Neuron (in vitro differentiated cells): ENCODE data around the gene KRT84.

ENCODE experiments used
- H2AFZ ChIP-seq: one replicate; pipeline ENCODE4 v1.6.1; 2013; ENCODE audit warnings: low read depth, mild to moderate bottlenecking, inconsistent platforms, low read length, moderate library complexity
- H3K27me3 ChIP-seq: one replicate; pipeline ENCODE4 v1.6.1; 2013; ENCODE audit warnings: low read length; ENCODE audit not compliant: insufficient read depth
- H3K36me3 ChIP-seq: one replicate; pipeline ENCODE4 v1.6.1; 2013; ENCODE audit warnings: low read length; ENCODE audit not compliant: insufficient read depth
- H3K4me1 ChIP-seq: one replicate; pipeline ENCODE4 v1.6.1; 2013; ENCODE audit warnings: low read length; ENCODE audit not compliant: insufficient read depth
- H3K4me3 ChIP-seq: 2 replicates; pipeline ENCODE4 v1.5.1; 2013; ENCODE audit warnings: mild to moderate bottlenecking, low read length, moderate library complexity
- H3K9me3 ChIP-seq: one replicate; pipeline ENCODE4 v1.6.1; 2013; ENCODE audit warnings: low read length

KRT84 gene

DNA sequence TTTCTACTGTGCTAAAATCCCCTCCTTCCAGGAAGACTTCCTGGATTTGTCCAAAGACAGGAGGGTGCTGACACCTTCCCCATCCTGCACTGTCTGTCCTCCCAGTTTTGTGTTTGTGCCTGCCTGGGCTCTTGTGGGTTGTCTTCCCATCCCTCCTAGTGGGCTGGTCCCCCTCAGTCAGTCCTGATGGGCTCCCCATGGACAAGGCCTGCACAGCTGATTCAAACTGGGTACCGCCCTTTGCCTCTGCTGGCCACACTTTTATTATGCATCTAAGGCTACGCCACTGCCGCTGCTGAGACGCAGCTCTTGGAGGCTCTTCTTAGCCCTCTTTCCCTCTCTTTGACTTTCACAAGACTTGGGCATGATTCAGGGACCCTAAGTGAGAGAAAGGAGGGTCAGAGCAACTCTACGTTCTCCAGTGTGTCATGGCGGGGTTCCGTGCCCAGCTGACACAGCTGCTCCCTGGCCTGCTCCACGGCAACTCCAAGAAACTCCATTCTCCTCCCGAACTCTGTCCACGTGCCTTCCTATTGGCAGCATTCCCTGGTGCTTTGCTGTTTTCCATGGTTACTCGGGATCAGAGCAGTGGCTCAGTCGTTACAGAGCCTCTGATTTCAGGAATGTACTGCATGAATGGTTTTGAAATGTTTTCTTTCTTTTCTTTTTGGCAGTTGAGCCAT lies 14.4 kb downstream of the KRT84 start:
- Histone ChIP-seq H3K9me3 (no peaks in the 10 kb centered on the region), H2AFZ (no peak overlapping the region), H3K4me3 (no peak overlapping the region), H3K36me3 (no peaks in the 10 kb centered on the region), H3K27me3 (peaks cover 5% of the 10 kb centered on the region), H3K4me1 (no peaks in the 10 kb centered on the region)

DNA sequence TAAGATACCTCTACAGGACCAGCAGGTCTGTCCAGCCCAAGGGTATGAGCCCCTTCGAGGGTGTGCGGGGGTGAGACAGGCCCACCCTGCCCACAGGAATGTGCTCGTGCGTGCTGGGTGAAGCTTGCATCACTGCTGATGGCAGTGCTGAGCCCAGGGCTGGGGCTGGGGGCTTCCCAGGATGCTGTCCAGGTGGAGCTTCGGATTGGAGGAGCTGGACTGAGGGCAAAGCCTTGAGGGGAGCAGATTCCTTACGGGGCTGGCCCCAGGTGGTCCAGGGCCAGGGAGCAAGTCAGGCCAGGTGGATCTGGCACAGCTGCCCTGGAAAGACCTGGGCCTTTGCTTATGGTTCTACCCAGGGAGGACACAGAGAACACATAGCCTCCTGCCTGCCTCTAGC lies 15.6 kb downstream of the KRT84 start:
- Histone ChIP-seq H3K9me3 (no peaks in the 10 kb centered on the region), H3K4me1 (no peaks in the 10 kb centered on the region), H2AFZ (no peak overlapping the region), H3K27me3 (peaks cover 5% of the 10 kb centered on the region), H3K36me3 (no peaks in the 10 kb centered on the region), H3K4me3 (no peak overlapping the region)

- Histone ChIP-seq H3K36me3 (no peaks in the 10 kb centered on the region), H3K9me3 (no peaks in the 10 kb centered on the region), H3K4me1 (no peaks in the 10 kb centered on the region), H3K27me3 (peaks cover 5% of the 10 kb centered on the region), H3K4me3 (no peak overlapping the region), H2AFZ (no peak overlapping the region)
Measured at GRCh38 chr12:52369211-52369610, 16.2 kb downstream of the KRT84 start.

DNA sequence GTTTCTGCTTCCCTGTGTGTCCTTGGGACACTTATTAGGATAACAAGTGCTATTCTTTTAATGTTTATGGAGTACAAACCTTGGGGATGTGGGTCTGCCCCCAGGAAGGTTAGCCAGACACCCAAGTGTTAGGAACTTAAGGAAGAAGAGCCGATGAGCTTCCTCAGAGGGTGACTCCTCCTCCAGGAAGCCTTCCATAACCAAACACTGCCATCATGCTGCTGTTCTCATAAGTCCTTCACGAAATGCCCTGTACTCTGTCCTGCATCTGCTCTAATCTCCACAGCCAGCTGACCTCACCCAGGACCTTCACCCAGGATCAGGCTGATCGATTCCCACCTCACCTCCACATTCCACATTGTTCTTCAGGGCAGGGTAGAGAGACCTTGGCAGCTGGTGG lies 16.9 kb downstream of the KRT84 start:
- peaks cover 5% of the 10 kb centered on the region for H3K27me3 ChIP-seq
- no peaks in the 10 kb centered on the region for H3K4me1 ChIP-seq
- no peak overlapping the region for H3K4me3 ChIP-seq
- no peaks in the 10 kb centered on the region for H3K9me3 ChIP-seq
- no peaks in the 10 kb centered on the region for H3K36me3 ChIP-seq
- no peak overlapping the region for H2AFZ ChIP-seq

DNA sequence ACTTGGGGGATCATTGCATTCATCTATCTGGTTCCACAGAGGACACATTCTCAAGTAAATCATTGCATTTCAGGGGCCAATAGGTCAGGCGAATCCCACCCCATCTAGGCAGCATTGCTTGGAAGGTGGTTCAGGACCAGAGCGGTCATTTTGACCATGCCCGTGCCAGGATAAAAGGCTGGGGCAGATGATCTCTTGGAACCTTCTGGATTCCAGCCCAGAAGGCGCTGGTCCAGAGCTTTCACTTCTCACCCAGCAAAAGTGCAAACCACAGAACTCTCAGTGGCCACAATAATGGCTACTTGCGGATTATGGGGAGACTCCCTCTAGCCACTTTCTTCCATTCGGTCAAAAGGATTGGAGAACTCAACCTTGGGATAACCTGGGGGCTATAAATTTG lies 17.6 kb downstream of the KRT84 start:
- H3K36me3 ChIP-seq: no peaks in the 10 kb centered on the region
- no peaks in the 10 kb centered on the region for H3K9me3 ChIP-seq
- peaks cover 5% of the 10 kb centered on the region for H3K27me3 ChIP-seq
- H2AFZ ChIP-seq: no peak overlapping the region
- no peak overlapping the region for H3K4me3 ChIP-seq
- H3K4me1 ChIP-seq: no peaks in the 10 kb centered on the region

GRCh38 chr12:52366738-52367485 lies 18.5 kb downstream of the KRT84 start, which contains the start of gene KRT85:
Gene KRT85, minus strand, starts transcription at chr12:52367481. Its CDS starts 76 bp downstream, at chr12:52367405.
- H3K9me3 ChIP-seq: no peaks in the 10 kb centered on the region
- H3K4me1 ChIP-seq: no peaks in the 10 kb centered on the region
- no peak within 1 kb of the TSS for H2AFZ ChIP-seq

DNA sequence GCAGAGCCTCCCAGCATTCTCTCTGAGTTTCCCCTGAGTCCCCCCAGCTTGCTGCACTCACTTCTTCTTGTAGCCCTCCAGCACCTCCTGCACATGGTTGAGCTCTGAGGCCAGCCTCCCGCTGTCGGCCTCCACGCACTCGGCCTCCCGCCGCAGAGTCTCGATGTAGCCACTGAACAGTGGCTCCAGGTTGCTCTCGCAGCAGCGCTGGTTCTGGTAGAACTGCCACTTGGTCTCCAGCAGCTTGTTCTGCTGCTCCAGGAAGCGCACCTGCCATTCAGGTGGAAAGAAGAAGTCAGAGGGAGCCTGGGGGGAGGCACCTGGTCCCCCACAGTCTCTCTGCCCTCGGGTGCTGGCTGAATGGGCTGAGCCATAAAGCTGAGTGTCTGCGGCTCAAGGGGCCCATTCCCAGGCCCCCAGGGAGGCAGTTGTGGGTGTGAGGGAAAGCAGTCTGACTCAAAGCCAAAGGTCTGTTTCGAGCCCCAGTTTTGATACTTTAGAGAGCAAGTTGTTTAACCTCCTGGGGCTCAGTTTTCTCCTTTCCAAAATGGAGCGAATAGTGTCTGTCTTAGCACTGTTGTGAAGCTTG lies 20.5 kb downstream of the KRT84 start:
- peaks cover 5% of the 10 kb centered on the region for H3K27me3 ChIP-seq
- no peak overlapping the region for H2AFZ ChIP-seq
- H3K36me3 ChIP-seq: no peaks in the 10 kb centered on the region
- no peaks in the 10 kb centered on the region for H3K4me1 ChIP-seq
- H3K9me3 ChIP-seq: no peaks in the 10 kb centered on the region
- H3K4me3 ChIP-seq: no peak overlapping the region

More at GRCh38 chr12:52366738-52367485, 18.5 kb downstream of the KRT84 start, which contains the start of gene KRT85:
- H3K27me3 ChIP-seq: peaks cover 5% of the 10 kb centered on the region
- no peaks in the 10 kb centered on the region for H3K36me3 ChIP-seq
- H3K4me3 ChIP-seq: no peak within 1 kb of the TSS

GRCh38 chr12:52364061-52364460 lies 21.4 kb downstream of the KRT84 start:
- Histone ChIP-seq H3K27me3 (peaks cover 5% of the 10 kb centered on the region), H3K4me3 (no peak overlapping the region), H3K9me3 (no peaks in the 10 kb centered on the region), H3K36me3 (no peaks in the 10 kb centered on the region), H2AFZ (no peak overlapping the region), H3K4me1 (no peaks in the 10 kb centered on the region)

GRCh38 chr12:52363111-52363679 lies 22.3 kb downstream of the KRT84 start:
- Histone ChIP-seq H2AFZ (no peak overlapping the region), H3K36me3 (no peaks in the 10 kb centered on the region), H3K4me1 (no peaks in the 10 kb centered on the region), H3K27me3 (peaks cover 5% of the 10 kb centered on the region), H3K9me3 (no peaks in the 10 kb centered on the region), H3K4me3 (no peak overlapping the region)

DNA sequence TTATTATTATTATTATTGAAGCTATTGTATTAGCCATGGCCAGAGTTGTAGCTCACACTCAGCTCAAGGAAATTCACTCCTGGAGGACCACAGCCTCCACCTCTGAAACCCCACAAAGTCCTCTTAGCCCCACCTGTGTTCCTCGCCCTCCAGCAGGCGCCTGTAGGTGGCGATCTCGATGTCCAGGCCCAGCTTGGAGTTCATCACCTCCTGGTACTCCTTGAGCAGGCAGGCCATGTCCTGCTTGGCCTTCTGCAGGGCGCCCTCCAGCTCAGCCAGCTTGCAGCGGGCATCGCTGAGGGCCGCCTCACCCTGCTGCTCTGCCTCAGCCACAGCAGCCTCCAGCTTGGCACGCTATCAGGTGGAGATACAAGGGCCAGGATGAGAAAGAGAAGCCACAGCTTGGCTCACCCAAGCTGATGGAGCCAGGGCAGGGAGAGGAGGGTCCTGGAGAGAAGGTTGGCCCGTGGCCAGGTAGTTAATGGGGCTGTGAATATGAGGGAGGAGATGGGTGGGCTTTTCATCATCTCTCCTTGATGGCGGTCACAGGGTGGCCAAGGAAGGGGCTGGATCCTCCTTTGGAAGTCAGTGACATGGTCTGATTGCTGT lies 23.2 kb downstream of the KRT84 start:
- H3K9me3 ChIP-seq: no peaks in the 10 kb centered on the region

GRCh38 chr12:52361553-52361952 lies 23.9 kb downstream of the KRT84 start:
- Histone ChIP-seq H2AFZ (no peak overlapping the region), H3K4me3 (no peak overlapping the region), H3K4me1 (no peaks in the 10 kb centered on the region), H3K36me3 (no peaks in the 10 kb centered on the region), H3K27me3 (peaks cover 2% of the 10 kb centered on the region), H3K9me3 (no peaks in the 10 kb centered on the region)

More for the DNA sequence above, 23.2 kb downstream of the KRT84 start:
- Histone ChIP-seq H3K4me1 (no peaks in the 10 kb centered on the region), H3K27me3 (peaks cover 5% of the 10 kb centered on the region), H3K36me3 (no peaks in the 10 kb centered on the region), H3K4me3 (no peak overlapping the region), H2AFZ (no peak overlapping the region)

- no peaks in the 10 kb centered on the region for H3K9me3 ChIP-seq
- H3K27me3 ChIP-seq: no peaks in the 10 kb centered on the region
- H3K4me3 ChIP-seq: no peak overlapping the region
- no peak overlapping the region for H2AFZ ChIP-seq
- H3K4me1 ChIP-seq: no peaks in the 10 kb centered on the region
- H3K36me3 ChIP-seq: no peaks in the 10 kb centered on the region
Measured at GRCh38 chr12:52360663-52361271, 24.7 kb downstream of the KRT84 start.
